CD4-positive, alpha-beta T cell treated with Interferon alpha-2 for 1 hour (primary cell): ENCODE data around the gene CRISPLD2.
"Not testable (repeated sequence)": the region's sequence is repeated elsewhere in the genome, so short reads cannot be mapped to it uniquely, and the experiment has no call there.

Source experiments
- DNase-seq, 2 donors: peaks; one replicate each; pipeline ENCODE4 v3.0.0-alpha.2; 2020 to 2022

CRISPLD2 gene

GRCh38 chr16:84842516-84843148 is 22.8 kb downstream of the CRISPLD2 start:
- DNase-seq: no peak

- DNase-seq: no peak
These were observed 23.6 kb downstream of the CRISPLD2 start for GRCh38 chr16:84843149-84844048.

GRCh38 chr16:84844049-84844350 is 24.2 kb downstream of the CRISPLD2 start:
- DNase-seq: no peak

GRCh38 chr16:84844559-84845495 is 25.0 kb downstream of the CRISPLD2 start:
- DNase-seq: no peak

- no peak for DNase-seq
These were observed 25.8 kb downstream of the CRISPLD2 start for GRCh38 chr16:84845496-84846002.

- no peak for DNase-seq
These were observed 28.0 kb downstream of the CRISPLD2 start for GRCh38 chr16:84847564-84848355.

GRCh38 chr16:84848986-84849634 is 29.3 kb downstream of the CRISPLD2 start:
- no peak for DNase-seq

GRCh38 chr16:84849751-84850150 is 30.0 kb downstream of the CRISPLD2 start:
- no peak for DNase-seq

GRCh38 chr16:84850714-84851113 is 30.9 kb downstream of the CRISPLD2 start:
- DNase-seq: no peak

- DNase-seq: no peak
These were observed 31.7 kb downstream of the CRISPLD2 start for GRCh38 chr16:84851192-84852127.

GRCh38 chr16:84853534-84853933 is 33.7 kb downstream of the CRISPLD2 start:
- no peak for DNase-seq

GRCh38 chr16:84854759-84855158 is 35.0 kb downstream of the CRISPLD2 start:
- no peak for DNase-seq

- not testable (repeated sequence) for DNase-seq
These were observed 35.8 kb downstream of the CRISPLD2 start for GRCh38 chr16:84855435-84856202.

- not testable (repeated sequence) for DNase-seq
These were observed 36.4 kb downstream of the CRISPLD2 start for GRCh38 chr16:84856203-84856581.

- not testable (repeated sequence) for DNase-seq
These were observed 37.0 kb downstream of the CRISPLD2 start for GRCh38 chr16:84856811-84857210.

GRCh38 chr16:84859681-84860080 is 39.9 kb downstream of the CRISPLD2 start:
- no peak for DNase-seq

- DNase-seq: no peak
These were observed 40.6 kb downstream of the CRISPLD2 start for GRCh38 chr16:84860383-84860782.

GRCh38 chr16:84861671-84862070 is 41.9 kb downstream of the CRISPLD2 start:
- no peak for DNase-seq

- DNase-seq: no peak
These were observed 43.2 kb downstream of the CRISPLD2 start for GRCh38 chr16:84862804-84863480.
